ENCODE results near the gene LRRC32. TPM values are rescaled to one million over a fixed set of nuclear protein-coding genes. Genes with fewer than 3 reads are reported as not detected.
"Not testable (repeated sequence)": the region's sequence is repeated elsewhere in the genome, so short reads cannot be mapped to it uniquely, and the experiment has no call there.

The LRRC32 gene
- total RNA-seq, 2 experiments from 2014 or later, result 1.8 to 2.4 TPM

GRCh38 chr11:76610871-76611475, 59.6 kb downstream of the LRRC32 start:
- no peaks in the 10 kb centered on the region for H3K4me1 Mint-ChIP-seq (ENCODE audit: low read depth)
- ATAC-seq (ENCODE audit: poor library complexity), result no peak

DNA sequence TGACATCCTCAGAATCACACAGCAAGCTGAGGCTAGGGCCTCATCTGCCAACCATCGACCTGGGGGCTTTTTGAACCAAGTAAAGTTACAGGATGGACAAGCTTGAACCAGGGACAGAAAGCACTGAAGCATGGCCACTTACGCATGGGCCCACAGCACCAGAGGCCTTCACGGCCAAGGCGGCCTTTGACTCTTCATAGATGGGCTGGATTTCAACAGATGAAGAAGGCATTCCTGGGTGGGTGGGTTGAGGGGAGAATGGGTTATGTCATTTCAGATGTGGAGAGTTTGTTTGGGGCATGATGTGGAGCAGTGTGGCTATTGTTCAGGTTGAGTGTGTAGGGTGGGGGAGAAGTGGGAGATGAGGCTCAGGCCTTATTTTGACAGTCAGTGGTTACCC, 60.2 kb downstream of the LRRC32 start:
- H3K9me3 Mint-ChIP-seq, result no peaks in the 10 kb centered on the region
- TF ChIP-seq CTCF (IDR thresholded peaks at IDR 0.05), result no peak
- Histone ChIP-seq H3K27me3 (ENCODE audit: control insufficient read depth in 1 of 2, insufficient read depth in 2 of 2, low read length in 2 of 2) (no peaks in the 10 kb centered on the region), H3K4me1 (ENCODE audit: insufficient read depth, low read length) (no peaks in the 10 kb centered on the region), H3K27ac (ENCODE audit: low read depth in 1 of 2, low read length in 2 of 2) (no peak overlapping the region), H3K4me3 (ENCODE audit: low read length) (no peak overlapping the region), H3K36me3 (ENCODE audit: insufficient read depth, low read length) (no peaks in the 10 kb centered on the region), H3K9me3 (ENCODE audit: control insufficient read depth in 1 of 2, insufficient read depth in 1 of 2, low read length in 2 of 2) (peaks cover 0 to 4% of the 10 kb centered on the region in 2 experiments)
- H3K4me3 Mint-ChIP-seq, result no peak overlapping the region
- no peak overlapping the region for H3K27ac Mint-ChIP-seq
- intact Hi-C loops (cut with DNase I, micrococcal nuclease), result no loop called here
- CTCF ChIA-PET, result no interaction called here
- H3K27me3 Mint-ChIP-seq, result no peaks in the 10 kb centered on the region
- H3K36me3 Mint-ChIP-seq (ENCODE audit: low read depth), result no peaks in the 10 kb centered on the region
- ATAC-seq (ENCODE audit: poor library complexity) (no peak), DNase-seq (no peak)
- H3K4me1 Mint-ChIP-seq (ENCODE audit: low read depth), result no peaks in the 10 kb centered on the region
- POLR2A ChIA-PET, result no interaction called here

More at GRCh38 chr11:76610871-76611475, 59.6 kb downstream of the LRRC32 start:
- Histone ChIP-seq H3K27me3 (ENCODE audit: control insufficient read depth in 1 of 2, insufficient read depth in 2 of 2, low read length in 2 of 2) (no peaks in the 10 kb centered on the region), H3K36me3 (ENCODE audit: insufficient read depth, low read length) (no peaks in the 10 kb centered on the region), H3K4me1 (ENCODE audit: insufficient read depth, low read length) (no peaks in the 10 kb centered on the region), H3K4me3 (ENCODE audit: low read length) (no peak overlapping the region), H3K27ac (ENCODE audit: low read depth in 1 of 2, low read length in 2 of 2) (no peak overlapping the region), H3K9me3 (ENCODE audit: control insufficient read depth in 1 of 2, insufficient read depth in 1 of 2, low read length in 2 of 2) (peaks cover 0 to 4% of the 10 kb centered on the region in 2 experiments)
- Mint-ChIP-seq H3K4me3 (no peak overlapping the region), H3K9me3 (no peaks in the 10 kb centered on the region), H3K27me3 (peaks cover under 1% of the 10 kb centered on the region), H3K36me3 (ENCODE audit: low read depth) (no peaks in the 10 kb centered on the region), H3K27ac (no peak overlapping the region)
- CTCF ChIA-PET, result no interaction called here
- POLR2A ChIA-PET, result no interaction called here
- TF ChIP-seq CTCF (IDR thresholded peaks at IDR 0.05), result no peak
- peak in 2 of 14 experiments; percentile 34 to 37 for DNase-seq
- intact Hi-C loops (cut with DNase I, micrococcal nuclease), result no loop called here

- Histone ChIP-seq H3K9me3 (ENCODE audit: control insufficient read depth in 1 of 2, insufficient read depth in 1 of 2, low read length in 2 of 2) (peaks cover 0 to 4% of the 10 kb centered on the region in 2 experiments), H3K36me3 (ENCODE audit: insufficient read depth, low read length) (no peaks in the 10 kb centered on the region), H3K4me3 (ENCODE audit: low read length) (no peak overlapping the region), H3K27me3 (ENCODE audit: control insufficient read depth in 1 of 2, insufficient read depth in 2 of 2, low read length in 2 of 2) (no peaks in the 10 kb centered on the region), H3K27ac (ENCODE audit: low read depth in 1 of 2, low read length in 2 of 2) (no peak overlapping the region), H3K4me1 (ENCODE audit: insufficient read depth, low read length) (no peaks in the 10 kb centered on the region)
- H3K27me3 Mint-ChIP-seq, result no peaks in the 10 kb centered on the region
- intact Hi-C loops (cut with DNase I, micrococcal nuclease), result no loop called here
- ATAC-seq (ENCODE audit: poor library complexity) (no peak), DNase-seq (no peak)
- H3K9me3 Mint-ChIP-seq, result no peaks in the 10 kb centered on the region
- H3K36me3 Mint-ChIP-seq (ENCODE audit: low read depth), result no peaks in the 10 kb centered on the region
- TF ChIP-seq CTCF (IDR thresholded peaks at IDR 0.05), result no peak
- no peak overlapping the region for H3K4me3 Mint-ChIP-seq
- H3K4me1 Mint-ChIP-seq (ENCODE audit: low read depth), result no peaks in the 10 kb centered on the region
- ChIA-PET POLR2A (no interaction called here), CTCF (no interaction called here)
- no peak overlapping the region for H3K27ac Mint-ChIP-seq
These were observed 60.7 kb downstream of the LRRC32 start for GRCh38 chr11:76609736-76610370.

DNA sequence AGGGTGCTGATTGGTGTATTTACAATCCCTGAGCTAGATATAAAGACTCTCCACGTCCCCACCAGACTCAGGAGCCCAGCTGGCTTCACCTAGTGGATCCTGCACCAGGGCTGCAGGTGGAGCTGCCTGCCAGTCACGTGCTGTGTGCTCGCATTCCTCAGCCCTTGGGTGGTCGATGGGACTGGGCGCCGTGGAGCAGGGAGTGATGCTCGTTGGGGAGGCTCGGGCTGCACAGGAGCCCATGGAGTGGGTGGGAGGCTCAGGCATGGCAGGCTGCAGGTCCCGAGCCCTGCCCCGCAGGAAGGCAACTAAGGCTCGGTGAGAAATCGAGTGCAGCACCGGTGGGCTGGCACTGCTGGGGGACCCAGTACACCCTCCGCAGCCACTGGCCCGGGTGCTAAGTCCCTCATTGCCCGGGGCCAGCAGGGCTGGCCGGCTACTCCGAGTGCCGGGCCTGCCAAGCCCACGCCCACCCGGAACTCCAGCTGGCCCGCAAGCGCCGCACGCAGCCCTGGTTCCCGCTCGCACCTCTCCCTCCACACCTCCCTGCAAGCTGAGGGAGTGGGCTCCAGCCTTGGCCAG, 61.6 kb downstream of the LRRC32 start:
- ATAC-seq (ENCODE audit: poor library complexity); H3K4me3 Mint-ChIP-seq; H3K4me1 Mint-ChIP-seq (ENCODE audit: low read depth); H3K9me3 Mint-ChIP-seq; H3K4me1 ChIP-seq (ENCODE audit: insufficient read depth, low read length); H3K36me3 Mint-ChIP-seq (ENCODE audit: low read depth); CTCF ChIA-PET; H3K27ac ChIP-seq (ENCODE audit: low read depth in 1 of 2, low read length in 2 of 2); intact Hi-C loops (cut with DNase I, micrococcal nuclease); H3K27me3 Mint-ChIP-seq; H3K4me3 ChIP-seq (ENCODE audit: low read length); POLR2A ChIA-PET; H3K27me3 ChIP-seq (ENCODE audit: control insufficient read depth in 1 of 2, insufficient read depth in 2 of 2, low read length in 2 of 2); H3K9me3 ChIP-seq (ENCODE audit: control insufficient read depth in 1 of 2, insufficient read depth in 1 of 2, low read length in 2 of 2); DNase-seq; H3K27ac Mint-ChIP-seq; H3K36me3 ChIP-seq (ENCODE audit: insufficient read depth, low read length): not testable (repeated sequence)

DNA sequence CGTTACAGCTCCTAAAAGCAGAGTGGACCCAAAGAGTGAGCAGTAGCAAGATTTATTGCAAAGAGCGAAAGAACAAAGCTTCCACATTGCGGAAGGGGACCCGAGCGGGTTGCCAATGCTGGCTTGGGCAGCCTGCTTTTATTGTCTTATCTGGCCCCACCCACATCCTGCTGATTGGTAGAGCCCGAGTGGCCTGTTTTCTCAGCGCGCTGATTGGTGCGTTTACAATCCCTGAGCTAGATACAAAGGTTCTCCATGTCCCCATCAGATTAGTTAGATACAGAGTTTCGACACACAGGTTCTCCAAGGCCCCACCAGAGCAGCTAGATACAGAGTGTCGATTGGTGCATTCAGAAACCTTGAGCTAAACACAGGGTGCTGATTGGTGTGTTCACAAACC, 62.3 kb downstream of the LRRC32 start:
- H3K27ac Mint-ChIP-seq; H3K4me3 ChIP-seq (ENCODE audit: low read length); H3K4me1 Mint-ChIP-seq (ENCODE audit: low read depth); H3K36me3 Mint-ChIP-seq (ENCODE audit: low read depth); ATAC-seq (ENCODE audit: poor library complexity); H3K9me3 ChIP-seq (ENCODE audit: control insufficient read depth in 1 of 2, insufficient read depth in 1 of 2, low read length in 2 of 2); intact Hi-C loops (cut with DNase I, micrococcal nuclease); DNase-seq; H3K27ac ChIP-seq (ENCODE audit: low read depth in 1 of 2, low read length in 2 of 2); H3K36me3 ChIP-seq (ENCODE audit: insufficient read depth, low read length); POLR2A ChIA-PET; CTCF ChIA-PET; H3K9me3 Mint-ChIP-seq; H3K27me3 ChIP-seq (ENCODE audit: control insufficient read depth in 1 of 2, insufficient read depth in 2 of 2, low read length in 2 of 2); H3K4me3 Mint-ChIP-seq; H3K27me3 Mint-ChIP-seq; H3K4me1 ChIP-seq (ENCODE audit: insufficient read depth, low read length): not testable (repeated sequence)
